GM10266 (cell line): Measurements from ENCODE around the gene ETV5.

Source experiments
- DNase-seq: peaks from one replicate; pipeline ENCODE4 v3.0.0; 2012; ENCODE audit errors: extremely low spot score
- TF ChIP-seq, protein P1 (sequence below): IDR thresholded peaks from 2 replicates; pipeline ENCODE4 v1.5.1; 2012; ENCODE audit warnings: mild to moderate bottlenecking, low read depth; ENCODE audit not compliant: control insufficient read depth, insufficient read depth; ENCODE audit errors: missing control alignments

Gene ETV5

DNA sequence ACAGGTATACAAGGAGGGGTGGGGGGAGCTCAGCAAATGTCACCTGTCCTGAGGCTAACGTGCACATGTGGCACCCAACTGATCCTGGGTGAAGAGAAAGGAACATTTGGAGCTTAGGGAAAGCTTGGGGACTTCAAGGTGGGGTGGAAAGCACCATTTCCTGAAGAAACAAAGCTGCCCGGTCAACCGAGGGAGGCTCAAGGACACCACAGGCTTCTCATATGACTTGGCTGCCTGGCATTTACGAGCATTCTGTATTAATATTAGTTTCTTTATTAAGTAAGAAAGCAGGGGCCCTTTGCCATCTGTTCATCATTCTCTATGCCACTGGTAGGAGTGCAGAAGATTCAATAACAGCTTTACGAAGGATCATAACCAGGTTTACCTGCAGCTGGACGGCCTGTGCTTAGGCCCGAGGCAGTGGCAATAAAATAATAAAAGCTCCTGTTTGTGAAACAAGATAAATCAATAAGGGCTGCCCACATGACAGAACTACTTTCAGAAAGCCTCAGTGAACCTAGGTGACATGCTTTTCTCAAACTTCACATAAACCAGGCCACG lies 54.0 kb downstream of the ETV5 start:
- DNase-seq = no peak
- TF ChIP-seq, protein P1, sequence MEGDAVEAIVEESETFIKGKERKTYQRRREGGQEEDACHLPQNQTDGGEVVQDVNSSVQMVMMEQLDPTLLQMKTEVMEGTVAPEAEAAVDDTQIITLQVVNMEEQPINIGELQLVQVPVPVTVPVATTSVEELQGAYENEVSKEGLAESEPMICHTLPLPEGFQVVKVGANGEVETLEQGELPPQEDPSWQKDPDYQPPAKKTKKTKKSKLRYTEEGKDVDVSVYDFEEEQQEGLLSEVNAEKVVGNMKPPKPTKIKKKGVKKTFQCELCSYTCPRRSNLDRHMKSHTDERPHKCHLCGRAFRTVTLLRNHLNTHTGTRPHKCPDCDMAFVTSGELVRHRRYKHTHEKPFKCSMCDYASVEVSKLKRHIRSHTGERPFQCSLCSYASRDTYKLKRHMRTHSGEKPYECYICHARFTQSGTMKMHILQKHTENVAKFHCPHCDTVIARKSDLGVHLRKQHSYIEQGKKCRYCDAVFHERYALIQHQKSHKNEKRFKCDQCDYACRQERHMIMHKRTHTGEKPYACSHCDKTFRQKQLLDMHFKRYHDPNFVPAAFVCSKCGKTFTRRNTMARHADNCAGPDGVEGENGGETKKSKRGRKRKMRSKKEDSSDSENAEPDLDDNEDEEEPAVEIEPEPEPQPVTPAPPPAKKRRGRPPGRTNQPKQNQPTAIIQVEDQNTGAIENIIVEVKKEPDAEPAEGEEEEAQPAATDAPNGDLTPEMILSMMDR = no peak

- no peak for DNase-seq
- TF ChIP-seq, protein P1 = no peak
Measured at GRCh38 chr3:186053954-186054791, 54.7 kb downstream of the ETV5 start.

GRCh38 chr3:186052096-186052840 lies 56.6 kb downstream of the ETV5 start:
- TF ChIP-seq, protein P1 = no peak
- DNase-seq = no peak

DNA sequence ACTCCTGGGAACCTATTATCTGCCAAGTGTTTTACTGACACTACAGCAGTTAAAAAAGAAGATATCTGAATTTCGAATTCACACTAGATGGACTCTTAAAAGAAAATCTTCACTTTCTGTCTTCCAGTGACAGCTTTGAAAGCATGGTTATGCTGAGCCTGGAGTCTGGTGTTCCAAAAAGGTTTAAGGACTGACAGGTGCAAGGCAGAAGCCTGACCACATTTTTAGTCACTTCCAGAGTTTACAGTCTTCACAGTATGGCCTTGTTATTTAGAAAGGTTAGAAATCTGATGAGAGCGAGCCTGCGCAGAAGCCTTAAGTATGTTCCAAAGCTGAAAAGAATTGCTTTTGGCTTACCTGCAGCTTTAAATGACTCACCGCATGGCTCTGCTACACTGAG lies 59.9 kb downstream of the ETV5 start:
- TF ChIP-seq, protein P1 = no peak
- no peak for DNase-seq

DNA sequence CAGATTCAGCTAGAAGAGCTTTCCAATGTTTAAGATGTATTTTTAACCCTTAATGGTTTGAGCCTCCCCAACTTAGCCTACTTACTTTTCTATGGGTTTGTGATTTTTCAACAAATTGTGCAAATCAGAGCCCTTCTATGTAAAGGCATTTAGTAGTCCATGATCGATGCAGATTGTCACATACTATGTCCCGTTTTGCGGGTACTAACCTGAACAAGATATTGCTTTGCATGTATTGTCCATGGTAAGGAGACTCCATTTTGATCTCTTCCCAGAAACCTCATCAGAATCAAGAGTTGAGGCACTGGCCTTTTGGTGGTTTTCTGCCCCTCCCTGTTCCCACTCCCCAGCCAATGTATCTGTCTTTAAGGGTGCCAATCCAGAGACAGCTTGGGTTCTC lies 60.8 kb downstream of the ETV5 start:
- TF ChIP-seq, protein P1 = no peak
- no peak for DNase-seq

- no peak for DNase-seq
- TF ChIP-seq, protein P1 = no peak
Measured at GRCh38 chr3:186046838-186047237, 62.1 kb downstream of the ETV5 start.
